Measurements from ENCODE around the gene RAB43. TPM values are rescaled to one million over a fixed set of nuclear protein-coding genes. Genes with fewer than 3 reads are reported as not detected.
A peak's percentile ranks its signal among the peaks of the same experiment; 100 is the strongest.
"Not testable (repeated sequence)": the region's sequence is repeated elsewhere in the genome, so short reads cannot be mapped to it uniquely, and the experiment has no call there.

The RAB43 gene
- total RNA-seq (2014; rRNA removed; shearing (Covaris generic)), result 11.0 and 16.6 TPM in 2 replicates

DNA sequence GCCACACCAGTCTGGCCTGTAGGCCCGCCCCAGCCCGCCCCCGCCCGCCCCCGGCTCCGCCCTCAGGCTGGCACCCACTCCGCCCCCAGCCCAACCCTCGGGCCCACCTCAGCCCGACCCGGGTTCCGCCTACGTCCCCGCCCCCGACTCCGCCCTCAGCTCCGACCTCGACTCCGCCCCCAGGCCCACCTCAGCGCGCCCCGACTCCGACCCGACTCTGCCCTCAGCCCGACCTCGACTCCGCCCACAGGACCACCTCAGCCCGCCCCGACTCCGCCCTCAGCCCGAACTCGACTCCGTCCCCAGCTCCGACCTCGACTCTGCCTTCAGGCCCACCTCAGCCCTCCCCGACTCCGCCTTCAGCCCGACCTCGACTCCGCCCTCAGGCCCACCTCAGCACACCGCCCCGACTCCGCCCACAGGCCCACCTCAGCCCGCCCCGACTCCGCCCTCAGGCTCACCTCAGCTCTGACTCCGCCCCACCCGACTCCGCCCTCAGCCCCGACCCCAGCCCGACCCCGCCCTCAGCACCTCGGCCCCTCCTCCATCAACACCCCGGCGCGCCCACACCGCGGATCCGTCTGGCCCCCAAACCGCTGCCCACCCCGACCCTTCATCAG lies at the start of gene RAB43:
Gene RAB43 (minus strand): TSS at position 13 of the 620 bp plus-strand sequence. CDS start 315 bp downstream, outside the sequence.
- DNase-seq (ENCODE audit: low read depth), result peak; percentile 90

GRCh38 chr3:129166579-129167332 lies 45.2 kb upstream of the RAB43 start:
- DNase-seq (ENCODE audit: low read depth), result no peak

- DNase-seq (ENCODE audit: low read depth), result not testable (repeated sequence)
Observed at GRCh38 chr3:129165594-129165993, 44.0 kb upstream of the RAB43 start.

- DNase-seq (ENCODE audit: low read depth), result no peak
Observed at GRCh38 chr3:129164500-129164899, 42.9 kb upstream of the RAB43 start.

DNA sequence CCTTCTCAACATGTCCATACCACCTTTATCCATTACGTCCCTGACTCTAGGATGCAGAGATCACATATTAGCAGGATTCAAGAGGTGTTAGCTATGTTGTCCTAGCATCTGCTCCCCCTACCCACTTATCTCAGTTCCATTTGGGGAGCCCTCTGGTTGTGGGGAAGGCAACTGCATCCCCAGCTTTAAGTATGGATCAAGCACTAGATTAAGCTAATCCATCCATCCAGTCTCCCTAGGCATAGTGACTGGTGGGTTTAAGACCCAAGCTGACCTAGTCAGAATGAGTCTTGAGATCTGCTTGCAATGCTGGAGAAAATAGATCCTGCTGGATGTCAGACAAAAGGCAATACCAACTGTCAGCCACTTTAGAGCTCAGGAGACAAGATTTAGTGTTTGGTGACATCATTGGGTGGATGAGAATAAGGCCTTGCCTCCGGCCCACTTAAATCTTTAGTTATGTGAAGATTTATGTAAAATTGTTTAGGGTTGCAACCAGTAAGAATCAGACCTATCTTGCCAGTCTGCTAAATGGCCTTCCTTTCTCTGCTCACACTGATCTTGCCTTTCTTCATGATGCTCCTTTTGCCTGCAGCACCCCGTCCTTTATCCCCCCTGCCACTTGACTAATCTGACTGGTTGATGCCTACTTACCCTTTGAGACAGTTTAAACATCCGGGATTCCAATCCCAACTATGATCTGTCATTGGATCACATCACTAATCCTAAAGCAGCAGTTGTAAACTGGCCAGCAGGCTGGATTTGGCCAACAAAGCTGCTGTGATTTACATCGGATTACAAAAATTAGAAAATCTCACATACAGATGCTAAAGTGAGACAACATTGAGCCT lies 41.4 kb upstream of the RAB43 start:
- DNase-seq (ENCODE audit: low read depth), result peak; percentile 11

GRCh38 chr3:129161860-129162271 lies 40.3 kb upstream of the RAB43 start:
- DNase-seq (ENCODE audit: low read depth), result peak; percentile 40

GRCh38 chr3:129160891-129161859 lies 39.6 kb upstream of the RAB43 start, which contains the start of gene ISY1:
TSS of gene ISY1 (minus strand) at chr3:129161063. CDS start at chr3:129160975, 88 bp downstream.
- peak; percentile 97 for DNase-seq (ENCODE audit: low read depth)

DNA sequence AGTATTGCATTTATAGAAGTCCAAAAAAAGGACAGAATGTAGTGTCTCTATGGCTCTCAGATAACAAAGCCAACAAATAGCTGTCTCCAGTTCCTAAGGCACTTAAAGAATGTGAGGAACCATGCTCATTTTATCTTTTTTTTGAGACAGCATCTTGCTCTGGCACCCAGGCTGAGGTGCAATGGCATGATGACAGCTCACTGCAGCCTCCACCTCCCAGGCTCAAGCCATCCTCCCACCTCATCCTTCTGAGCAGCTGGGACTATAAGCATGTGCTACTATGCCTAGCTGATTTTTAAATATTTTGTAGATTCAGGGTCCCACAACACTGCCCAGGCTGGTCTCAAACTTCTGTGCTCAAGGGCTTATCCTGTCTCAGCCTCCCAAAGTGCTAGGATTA lies 23.2 kb upstream of the RAB43 start:
- DNase-seq (ENCODE audit: low read depth), result no peak

DNA sequence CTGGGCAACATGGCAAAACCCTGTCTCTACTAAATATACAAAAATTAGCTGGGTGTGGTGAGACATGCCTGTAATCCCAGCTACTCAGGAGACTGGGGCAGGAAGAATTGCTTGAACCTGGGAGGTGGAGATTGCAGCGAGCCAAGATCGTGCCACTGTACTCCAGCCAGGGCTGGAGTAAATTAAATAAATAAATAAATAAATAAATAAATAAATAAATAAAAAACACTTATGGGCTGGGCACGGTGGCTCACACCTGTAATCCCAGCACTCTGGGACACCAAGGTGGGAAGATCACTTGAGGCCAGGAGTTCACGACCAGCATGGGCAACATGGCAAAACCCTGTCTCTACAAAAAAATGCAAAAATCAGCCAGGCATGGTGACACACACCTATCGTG lies 19.4 kb upstream of the RAB43 start:
- not testable (repeated sequence) for DNase-seq (ENCODE audit: low read depth)

- DNase-seq (ENCODE audit: low read depth), result no peak
Observed at GRCh38 chr3:129139911-129140310, 18.3 kb upstream of the RAB43 start.

DNA sequence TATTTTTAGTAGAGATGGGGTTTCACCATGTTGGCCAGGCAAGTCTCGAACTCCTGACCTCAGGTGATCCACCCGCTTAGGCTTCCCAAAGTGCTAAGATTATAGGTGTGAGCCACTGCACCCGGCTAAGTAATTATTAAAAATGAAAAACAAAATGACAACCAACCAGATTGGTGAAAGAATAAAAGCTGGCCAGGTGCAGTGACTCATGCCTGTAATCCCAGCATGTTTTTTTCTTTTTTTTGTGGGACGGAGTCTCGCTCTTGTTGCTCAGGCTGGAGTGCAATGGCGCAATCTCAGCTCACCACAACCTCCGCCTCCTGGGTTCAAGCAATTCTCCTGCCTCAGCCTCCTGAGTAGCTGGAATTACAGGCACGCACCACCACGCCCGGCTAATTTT lies 14.7 kb upstream of the RAB43 start:
- not testable (repeated sequence) for DNase-seq (ENCODE audit: low read depth)

- no peak for DNase-seq (ENCODE audit: low read depth)
Observed at GRCh38 chr3:129132097-129132866, 10.7 kb upstream of the RAB43 start.

DNA sequence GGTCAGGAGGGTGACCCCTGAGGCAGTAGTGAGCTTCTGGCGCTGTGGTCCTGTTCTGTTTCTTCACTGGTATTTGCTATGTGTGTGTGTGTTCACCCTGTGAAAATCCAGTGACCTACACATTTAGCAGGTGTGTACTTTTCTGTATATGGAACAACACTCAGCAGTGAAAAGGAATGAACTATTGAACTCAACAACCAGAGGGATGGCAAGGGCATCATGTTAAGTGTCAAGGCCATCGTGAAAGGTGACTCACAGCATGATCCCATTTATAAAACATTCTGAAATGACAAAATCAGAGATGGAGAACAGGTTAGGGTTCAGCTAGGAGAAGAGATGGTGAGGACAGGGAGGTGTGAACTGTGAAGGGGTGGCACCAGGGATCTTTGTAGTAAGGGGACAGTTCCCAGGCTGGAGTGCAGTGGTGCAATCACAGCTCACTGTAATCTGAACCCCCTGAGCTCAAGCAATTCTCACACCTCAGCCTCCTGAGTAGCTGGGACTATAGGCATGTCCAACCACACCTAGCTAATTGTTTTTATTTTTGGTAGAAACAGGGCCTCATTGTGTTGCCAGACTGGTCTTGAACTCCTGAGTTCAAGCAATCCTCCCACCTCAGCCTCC lies 10.0 kb upstream of the RAB43 start:
- no peak for DNase-seq (ENCODE audit: low read depth)

- DNase-seq (ENCODE audit: low read depth), result no peak
Observed at GRCh38 chr3:129130291-129130813, 8.7 kb upstream of the RAB43 start.

DNA sequence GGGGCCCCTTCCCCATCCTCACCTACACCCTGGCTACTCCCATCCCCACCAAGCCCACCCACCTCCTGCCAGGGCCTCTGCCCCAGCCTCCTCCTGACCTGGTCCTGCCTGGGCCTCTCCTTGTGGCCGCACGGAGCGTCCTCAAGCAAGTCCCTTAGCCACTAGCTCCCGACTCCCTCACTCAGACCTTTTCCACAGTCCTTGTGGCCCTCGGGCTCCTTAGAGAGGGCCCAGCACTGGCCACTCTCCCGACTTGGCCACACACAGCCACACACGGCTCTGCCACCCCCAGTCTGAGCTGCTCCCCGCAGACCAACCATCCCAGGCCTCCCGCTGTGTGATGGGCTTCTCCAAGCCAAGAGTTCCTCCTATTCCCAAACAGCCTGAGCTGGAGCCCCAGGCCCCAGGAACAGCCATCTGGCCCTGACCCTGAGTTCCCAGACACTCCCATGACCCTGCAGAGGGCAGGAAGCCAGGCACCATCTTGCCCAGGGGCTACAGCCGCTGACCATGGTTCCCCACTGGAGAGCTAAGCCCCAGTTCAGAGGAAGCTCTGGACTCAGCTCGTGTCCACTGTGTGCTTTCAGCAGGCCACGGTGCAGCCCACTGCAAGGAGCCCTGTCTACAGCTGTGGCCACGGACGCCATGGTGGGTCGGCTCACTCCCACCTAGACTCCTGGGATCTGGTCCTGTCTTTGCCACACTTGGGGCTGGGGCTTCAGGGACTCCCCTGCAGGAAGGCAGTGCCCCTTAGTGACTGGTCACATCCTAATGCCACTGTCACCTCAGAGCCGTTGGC lies 7.0 kb upstream of the RAB43 start:
- no peak for DNase-seq (ENCODE audit: low read depth)

DNA sequence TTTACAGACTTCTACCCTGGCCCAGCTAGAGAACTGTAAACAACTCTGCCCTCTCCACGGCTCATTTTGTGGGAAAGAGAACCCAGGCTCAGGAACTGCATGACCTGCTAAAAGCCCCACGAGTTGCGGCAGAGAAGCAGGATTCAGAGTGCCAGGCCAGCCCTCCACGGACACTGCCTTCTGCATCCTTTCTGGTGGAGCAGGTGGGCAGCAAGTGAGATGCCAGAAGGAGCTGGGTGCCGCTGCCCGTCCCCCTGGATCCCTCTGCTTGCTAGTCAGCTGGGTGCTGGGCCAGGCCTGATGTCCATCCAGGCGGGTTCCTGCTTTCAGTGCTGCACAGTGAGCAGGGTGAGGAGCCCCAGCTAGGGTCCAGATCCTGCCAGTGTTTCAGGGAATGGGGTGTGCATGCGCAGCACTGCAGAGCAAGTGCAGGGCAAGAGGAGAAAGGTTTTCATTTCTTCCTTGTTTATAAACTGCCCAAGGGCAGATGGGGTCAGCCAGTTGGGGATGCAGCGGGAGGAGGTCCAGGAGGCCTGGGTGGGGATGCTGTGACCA lies 5.2 kb upstream of the RAB43 start:
- no peak for DNase-seq (ENCODE audit: low read depth)

DNA sequence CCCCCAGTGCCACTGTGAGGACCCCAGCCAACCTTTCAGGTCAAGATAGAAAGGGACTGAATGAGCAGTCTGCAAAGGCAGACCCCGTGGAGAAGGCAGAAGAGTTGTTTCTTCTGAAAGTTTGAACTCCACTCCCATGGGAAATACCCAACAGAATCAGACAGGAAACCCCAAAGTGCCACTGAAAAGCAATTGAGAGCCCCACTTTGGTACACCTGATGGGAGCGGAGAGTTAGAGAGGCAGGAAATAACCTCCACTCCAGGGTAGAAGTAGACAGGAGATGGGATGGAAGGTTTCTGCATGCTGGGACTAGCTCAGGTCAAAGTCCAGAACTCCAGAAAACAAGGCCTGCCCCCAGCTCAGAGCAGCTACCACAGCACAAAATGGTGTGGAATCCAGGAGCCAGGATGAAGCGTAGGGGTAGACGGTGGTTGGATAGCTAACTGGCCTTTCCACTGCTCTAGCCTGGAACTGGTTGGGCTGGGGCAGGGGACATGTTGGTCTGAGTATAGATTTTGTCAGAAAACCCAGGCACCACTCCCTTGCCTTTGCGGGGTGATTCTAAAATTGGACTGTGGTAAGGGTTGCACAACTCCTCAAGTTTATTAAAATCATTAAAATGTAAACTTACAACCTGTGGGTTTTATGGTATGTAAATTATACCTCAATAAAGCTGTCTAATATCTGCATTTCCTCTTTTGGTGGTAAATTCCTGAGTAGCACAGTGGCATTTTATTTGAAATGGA lies 1.9 kb upstream of the RAB43 start:
- no peak for DNase-seq (ENCODE audit: low read depth)
